Smooth muscle cell (in vitro differentiated cells): Measurements from ENCODE around the gene ZAP70. TPM values are rescaled to one million over a fixed set of nuclear protein-coding genes. Genes with fewer than 3 reads are reported as not detected.
A peak's percentile ranks its signal among the peaks of the same experiment; 100 is the strongest.

ENCODE experiments used
- DNase-seq: peaks from one replicate; lab custom pipeline; 2025; ENCODE audit not compliant: unreplicated experiment; lab: John Stamatoyannopoulos, UW
- H2AFZ ChIP-seq: fragments of 200-600 bp; sonication (generic); 2 replicates; pipeline ENCODE4 v1.6.0; 2016; ENCODE audit warnings: antibody characterized with exemption, low read depth, mild to moderate bottlenecking
- H3F3A ChIP-seq: fragments of 200-600 bp; sonication (generic); 2 replicates; pipeline ENCODE4 v1.6.0; 2017; ENCODE audit warnings: antibody characterized with exemption, low read depth
- H3K27ac ChIP-seq: fragments of 200-600 bp; sonication (generic); 2 replicates; pipeline ENCODE4 v1.5.1; 2016; ENCODE audit warnings: low read depth, mild to moderate bottlenecking
- H3K27me3 ChIP-seq: fragments of 200-600 bp; sonication (generic); 2 replicates; pipeline ENCODE4 v1.6.1; 2016; ENCODE audit warnings: low read depth, mild to moderate bottlenecking
- H3K36me3 ChIP-seq: fragments of 200-600 bp; sonication (generic); 2 replicates; pipeline ENCODE4 v1.5.1; 2016; ENCODE audit warnings: low read depth
- H3K4me1 ChIP-seq: fragments of 200-600 bp; sonication (generic); 2 replicates; pipeline ENCODE4 v1.5.1; 2016; ENCODE audit warnings: low read depth
- H3K4me2 ChIP-seq: fragments of 200-600 bp; sonication (generic); 2 replicates; pipeline ENCODE4 v1.6.0; 2016; ENCODE audit warnings: mild to moderate bottlenecking
- H3K4me3 ChIP-seq: fragments of 200-600 bp; sonication (generic); 2 replicates; pipeline ENCODE4 v1.5.1; 2016; ENCODE audit warnings: mild to moderate bottlenecking
- H3K79me2 ChIP-seq: fragments of 200-600 bp; sonication (generic); 2 replicates; pipeline ENCODE4 v1.6.0; 2016; ENCODE audit warnings: low read depth, mild to moderate bottlenecking
- H3K9ac ChIP-seq: fragments of 200-600 bp; sonication (generic); 2 replicates; pipeline ENCODE4 v1.6.0; 2016; ENCODE audit warnings: low read depth
- H3K9me3 ChIP-seq: fragments of 200-600 bp; sonication (generic); replicated peaks from 2 replicates; pipeline ENCODE4 v1.5.1; 2016; ENCODE audit warnings: low read depth
- H4K20me1 ChIP-seq: fragments of 200-600 bp; sonication (generic); 2 replicates; pipeline ENCODE4 v1.6.0; 2016; ENCODE audit warnings: low read depth
- WGBS: methylation state at CpG from one replicate; pipeline ENCODE4 v1.1.7; 2016; ENCODE audit warnings: low lambda C conversion rate; 5-methylcytosine and 5-hydroxymethylcytosine counted together
- polyA plus RNA-seq: library from polyadenylated mRNA; unstranded; fragments of >200 nt; fragmentation: Nextera tagmentation; extraction: Ambion mirVana; gene quantifications from 2 replicates; pipeline ENCODE4 v1.2.1, GENCODE V29; 2016
- total RNA-seq: library from RNA; depleted of rRNA; stranded (reverse); fragments of >200 nt; gene quantifications from 2 replicates; pipeline ENCODE4 v1.2.3, GENCODE V29; 2014
- TF ChIP-seq, protein P1 (sequence below): fragments of 200-600 bp; sonication (generic); IDR thresholded peaks from 2 replicates; pipeline ENCODE4 v1.5.1; 2017; ENCODE audit warnings: borderline replicate concordance, mild to moderate bottlenecking, antibody characterized with exemption; ENCODE audit not compliant: insufficient read depth, poor library complexity, severe bottlenecking

The ZAP70 gene
- total and polyA plus RNA-seq, 2 experiments from 2014 or later = 0.24 to 0.40 TPM

- TF ChIP-seq, protein P1, sequence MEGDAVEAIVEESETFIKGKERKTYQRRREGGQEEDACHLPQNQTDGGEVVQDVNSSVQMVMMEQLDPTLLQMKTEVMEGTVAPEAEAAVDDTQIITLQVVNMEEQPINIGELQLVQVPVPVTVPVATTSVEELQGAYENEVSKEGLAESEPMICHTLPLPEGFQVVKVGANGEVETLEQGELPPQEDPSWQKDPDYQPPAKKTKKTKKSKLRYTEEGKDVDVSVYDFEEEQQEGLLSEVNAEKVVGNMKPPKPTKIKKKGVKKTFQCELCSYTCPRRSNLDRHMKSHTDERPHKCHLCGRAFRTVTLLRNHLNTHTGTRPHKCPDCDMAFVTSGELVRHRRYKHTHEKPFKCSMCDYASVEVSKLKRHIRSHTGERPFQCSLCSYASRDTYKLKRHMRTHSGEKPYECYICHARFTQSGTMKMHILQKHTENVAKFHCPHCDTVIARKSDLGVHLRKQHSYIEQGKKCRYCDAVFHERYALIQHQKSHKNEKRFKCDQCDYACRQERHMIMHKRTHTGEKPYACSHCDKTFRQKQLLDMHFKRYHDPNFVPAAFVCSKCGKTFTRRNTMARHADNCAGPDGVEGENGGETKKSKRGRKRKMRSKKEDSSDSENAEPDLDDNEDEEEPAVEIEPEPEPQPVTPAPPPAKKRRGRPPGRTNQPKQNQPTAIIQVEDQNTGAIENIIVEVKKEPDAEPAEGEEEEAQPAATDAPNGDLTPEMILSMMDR = no peak
- no peaks in the 10 kb centered on the region for H3K27me3 ChIP-seq
- no peaks in the 10 kb centered on the region for H3K36me3 ChIP-seq
- no peaks in the 10 kb centered on the region for H4K20me1 ChIP-seq
- 99% methylated on average over 4 of the region's 4 CpGs for WGBS
- no peak overlapping the region for H3K9ac ChIP-seq
- peaks cover 26% of the 10 kb centered on the region for H3K4me1 ChIP-seq
- DNase-seq = no peak
- H3K79me2 ChIP-seq = no peaks in the 10 kb centered on the region
- H3K4me2 ChIP-seq = no peak overlapping the region
- H3K27ac ChIP-seq = no peak overlapping the region
- H3K9me3 ChIP-seq = no peaks in the 10 kb centered on the region
- H2AFZ ChIP-seq = no peak overlapping the region
- H3F3A ChIP-seq = no peaks in the 10 kb centered on the region
- H3K4me3 ChIP-seq = no peak overlapping the region
These were observed 36.6 kb downstream of the ZAP70 start for GRCh38 chr2:97750017-97750416.

DNA sequence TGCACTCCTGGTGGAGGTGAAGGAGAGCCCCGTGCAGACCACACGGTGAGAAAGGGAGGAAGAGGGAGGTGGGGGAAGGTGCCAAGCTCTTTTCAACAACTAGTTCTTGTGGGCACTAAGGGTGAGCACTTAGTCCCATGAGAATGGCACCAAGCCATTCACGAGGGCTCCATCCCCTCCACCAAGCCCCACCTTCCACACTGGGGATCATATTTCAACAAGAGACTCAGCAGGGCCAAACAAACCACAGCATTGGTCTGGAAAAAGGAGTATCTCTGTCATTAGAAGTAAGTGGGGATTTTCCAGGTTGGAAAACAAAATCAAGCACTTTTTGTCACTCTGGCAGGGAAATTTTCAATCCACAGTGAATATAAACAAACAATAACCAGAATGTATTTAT lies 38.4 kb downstream of the ZAP70 start:
- peak overlapping the region; percentile 66 for H3K27ac ChIP-seq
- no peaks in the 10 kb centered on the region for H3K27me3 ChIP-seq
- no peak overlapping the region for H2AFZ ChIP-seq
- no peak overlapping the region for H3K9ac ChIP-seq
- no peaks in the 10 kb centered on the region for H3K9me3 ChIP-seq
- H3K4me2 ChIP-seq = peak overlapping the region; percentile 31
- H3F3A ChIP-seq = no peaks in the 10 kb centered on the region
- TF ChIP-seq, protein P1 = no peak
- H3K4me3 ChIP-seq = no peak overlapping the region
- no peaks in the 10 kb centered on the region for H4K20me1 ChIP-seq
- peaks cover 3% of the 10 kb centered on the region for H3K36me3 ChIP-seq
- 57% methylated on average over 3 of the region's 3 CpGs for WGBS
- DNase-seq = no peak
- peaks cover 26% of the 10 kb centered on the region for H3K4me1 ChIP-seq
- H3K79me2 ChIP-seq = no peaks in the 10 kb centered on the region

GRCh38 chr2:97752342-97753334 lies 39.3 kb downstream of the ZAP70 start:
- Histone ChIP-seq H2AFZ (no peak overlapping the region), H3K27me3 (no peaks in the 10 kb centered on the region), H3K9me3 (no peaks in the 10 kb centered on the region), H3K9ac (no peak overlapping the region), H4K20me1 (no peaks in the 10 kb centered on the region), H3K27ac (peak overlapping the region; percentile 66), H3K4me2 (peak overlapping the region; percentile 31), H3F3A (no peaks in the 10 kb centered on the region), H3K4me1 (peaks cover 26% of the 10 kb centered on the region), H3K4me3 (no peak overlapping the region), H3K79me2 (no peaks in the 10 kb centered on the region), H3K36me3 (peaks cover 3% of the 10 kb centered on the region)
- no peak for DNase-seq
- TF ChIP-seq, protein P1 = no peak
- 89% methylated on average over 3 of the region's 3 CpGs for WGBS
